Measurements from ENCODE around the gene IGFN1.

The IGFN1 gene

GRCh38 chr1:201266276-201266675, 75.7 kb downstream of the IGFN1 start:
- no peak for DNase-seq (ENCODE audit: low spot score)

DNA sequence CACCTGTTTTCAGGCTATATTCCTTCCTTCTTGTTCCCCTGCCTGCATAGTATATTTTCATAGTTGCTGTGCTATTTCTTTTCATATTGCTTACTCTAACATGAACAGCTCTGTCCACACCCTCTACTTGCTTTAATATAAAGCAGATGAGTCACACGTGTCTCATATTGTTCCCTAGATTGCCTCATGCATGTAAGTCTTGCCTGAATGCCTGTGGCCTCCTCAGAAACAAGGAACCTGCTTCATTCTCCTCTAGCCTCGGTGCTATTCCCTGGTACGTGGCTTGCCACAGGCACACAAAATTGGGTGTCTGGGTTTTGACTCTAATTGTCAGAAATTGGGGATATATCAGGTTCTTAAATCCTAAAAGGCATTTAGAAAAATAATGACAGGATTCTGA, 76.2 kb downstream of the IGFN1 start:
- DNase-seq (ENCODE audit: low spot score) = no peak

- no peak for DNase-seq (ENCODE audit: low spot score)
These were observed 77.0 kb downstream of the IGFN1 start for GRCh38 chr1:201267481-201268229.

DNA sequence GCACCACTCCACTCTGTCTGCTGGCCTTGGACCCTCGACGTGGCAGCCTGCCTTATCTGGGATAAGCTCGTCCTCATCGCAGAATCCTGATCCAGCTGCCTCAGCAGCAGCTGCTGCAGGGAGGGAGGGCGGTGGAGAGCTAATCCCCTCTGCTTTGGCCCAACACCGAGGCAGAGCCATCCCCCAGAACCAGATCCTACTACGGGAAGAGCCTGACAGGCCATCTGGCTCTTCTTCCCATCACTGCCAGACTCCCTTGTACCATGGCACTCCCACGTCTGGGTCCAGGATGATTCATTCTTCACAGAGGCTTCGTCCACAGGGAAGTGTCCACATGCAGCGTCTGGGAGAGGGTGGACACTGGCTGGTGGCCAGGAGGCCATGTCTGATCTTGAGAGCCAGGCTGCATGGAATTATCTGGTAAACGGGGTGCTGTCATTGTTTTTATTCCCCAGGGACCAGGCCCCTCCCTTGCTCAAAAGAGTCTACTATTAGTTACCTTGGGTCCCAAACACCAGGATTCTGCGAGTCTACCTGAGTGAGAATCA, 78.1 kb downstream of the IGFN1 start:
- DNase-seq (ENCODE audit: low spot score) = peak; percentile 71

GRCh38 chr1:201269281-201269680, 78.7 kb downstream of the IGFN1 start:
- DNase-seq (ENCODE audit: low spot score) = peak; percentile 30

DNA sequence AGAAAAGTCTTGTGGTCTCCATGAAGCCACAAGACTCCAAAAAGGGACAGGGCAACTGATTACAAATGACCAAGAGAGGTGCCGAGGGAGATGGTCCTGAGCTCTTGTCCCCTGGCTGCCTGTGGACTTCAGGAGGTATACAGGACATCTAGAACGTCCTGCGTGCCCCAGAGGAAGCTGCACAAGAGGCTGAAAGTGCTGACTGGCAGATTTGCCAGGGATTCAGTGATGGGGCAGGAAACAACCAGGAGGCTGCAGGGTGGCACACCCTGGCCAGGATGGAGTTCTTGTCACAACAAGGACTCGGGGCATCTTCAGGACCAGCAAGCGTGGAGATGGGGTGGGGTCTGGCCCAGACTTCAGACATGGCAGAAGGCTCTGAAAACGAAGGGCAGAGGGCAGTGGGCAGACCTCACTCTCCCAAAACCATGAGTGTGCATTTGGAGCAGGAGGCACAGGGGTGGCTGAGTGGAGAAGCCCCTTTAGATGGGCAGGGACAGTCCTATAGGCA, 79.3 kb downstream of the IGFN1 start:
- peak; percentile 21 for DNase-seq (ENCODE audit: low spot score)

DNA sequence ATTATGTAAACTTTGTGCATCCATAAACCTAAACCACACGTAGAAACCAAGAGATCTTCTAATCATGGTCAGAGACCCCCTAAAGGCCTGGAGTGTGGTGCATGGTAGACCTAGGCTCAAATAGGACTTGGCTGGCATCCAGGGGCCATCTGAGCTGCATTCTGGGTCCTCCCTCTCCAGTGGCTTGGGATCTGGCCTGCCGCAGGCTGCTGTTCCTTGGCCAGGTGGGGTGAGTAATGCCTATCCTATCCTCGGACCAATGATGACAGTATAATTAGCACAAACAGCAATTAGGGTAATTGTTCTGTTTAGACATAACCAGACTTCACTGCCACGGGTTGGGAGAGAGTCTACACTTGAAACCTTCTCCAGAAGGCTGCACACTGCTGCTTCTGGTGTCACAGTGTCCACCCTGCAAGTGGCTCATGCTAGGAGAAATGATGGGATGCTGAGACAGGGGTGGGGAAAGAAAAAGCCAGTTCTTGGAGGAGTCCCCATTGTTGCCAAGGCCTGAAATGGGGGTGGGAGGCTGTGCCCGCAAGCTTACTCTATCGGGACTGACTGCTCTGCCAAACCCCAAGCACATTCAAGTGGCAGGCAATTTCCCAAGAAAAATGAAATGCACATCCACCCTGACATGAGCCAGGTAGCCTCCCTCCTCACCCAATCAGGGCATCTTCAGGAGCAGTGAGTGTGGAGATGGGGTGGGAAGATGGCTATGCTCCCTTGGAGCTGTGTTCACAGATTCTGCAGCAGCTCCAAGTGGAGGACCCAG, 80.2 kb downstream of the IGFN1 start:
- peak; percentile 20 for DNase-seq (ENCODE audit: low spot score)

DNA sequence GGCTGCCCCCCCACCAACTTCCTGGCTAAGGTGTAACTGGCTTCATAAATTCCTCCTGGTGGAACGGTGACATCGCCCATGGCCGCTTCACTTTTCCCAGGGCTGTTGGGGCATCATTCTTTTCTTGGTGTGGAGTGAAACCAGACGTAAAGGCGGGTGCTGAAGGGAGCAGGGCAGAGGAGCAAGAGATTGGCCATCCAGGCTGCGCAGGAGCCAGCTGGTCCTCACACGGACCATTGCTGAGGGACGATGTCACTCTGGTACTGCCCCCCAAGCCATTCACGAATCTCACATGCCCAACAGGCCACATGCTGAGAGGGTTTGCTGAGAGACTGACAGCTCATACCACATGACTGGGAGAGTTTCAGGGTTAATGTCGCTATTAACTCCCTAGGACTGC, 82.2 kb downstream of the IGFN1 start:
- no peak for DNase-seq (ENCODE audit: low spot score)

GRCh38 chr1:201274616-201275252, 84.1 kb downstream of the IGFN1 start:
- no peak for DNase-seq (ENCODE audit: low spot score)

DNA sequence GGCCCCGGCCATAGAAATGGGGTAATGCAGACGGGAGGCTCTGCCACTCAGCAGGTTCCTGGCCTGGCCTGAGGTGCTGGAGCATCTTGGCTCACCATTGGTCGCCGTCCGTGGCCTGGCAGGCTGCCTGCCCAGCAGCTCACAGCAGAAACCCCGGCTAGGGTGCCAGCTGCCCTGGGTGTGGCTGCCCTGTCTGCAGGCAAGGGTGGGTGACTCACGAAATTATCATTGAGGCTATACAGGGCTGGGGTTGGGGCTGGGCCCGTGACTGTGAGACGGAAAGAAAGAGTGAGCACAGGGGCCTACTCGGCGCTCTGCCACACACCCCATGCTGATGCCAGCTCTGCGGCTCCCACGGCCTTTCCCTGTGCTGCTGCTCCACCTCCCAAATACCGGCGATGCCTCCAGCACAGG, 84.6 kb downstream of the IGFN1 start:
- no peak for DNase-seq (ENCODE audit: low spot score)

DNA sequence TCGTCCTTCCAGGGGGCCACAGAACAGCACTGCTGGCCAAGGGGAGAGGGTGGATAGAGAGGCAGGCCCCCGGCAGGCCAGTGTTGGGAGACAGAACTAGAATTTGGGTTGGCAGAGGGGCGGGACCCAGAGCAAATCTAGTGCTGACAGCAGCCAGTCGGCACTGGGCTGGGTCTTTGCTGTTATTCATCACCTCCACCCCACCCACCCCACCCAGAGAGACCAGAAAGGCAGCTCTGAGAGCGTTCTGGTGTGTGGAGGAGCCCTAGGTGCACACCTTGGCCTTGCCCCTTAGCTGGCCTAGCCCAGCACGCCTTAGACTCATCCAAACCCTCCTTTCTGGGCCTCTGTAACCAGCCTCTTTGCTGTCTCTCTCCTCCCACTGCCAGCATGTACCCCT, 86.3 kb downstream of the IGFN1 start:
- no peak for DNase-seq (ENCODE audit: low spot score)

GRCh38 chr1:201277441-201277840, 86.8 kb downstream of the IGFN1 start:
- DNase-seq (ENCODE audit: low spot score) = no peak
